GM21515 (cell line): ENCODE data around the gene ZNF883.

ENCODE experiments used
- ATAC-seq: cut with Tn5 transposase; IDR thresholded peaks from one replicate; pipeline ENCODE4 v1.9.1; 2021; ENCODE audit not compliant: unreplicated experiment

ZNF883 gene

GRCh38 chr9:112921549-112921948 is 90.4 kb downstream of the ZNF883 start:
- no peak for ATAC-seq

GRCh38 chr9:112917987-112918362 is 94.0 kb downstream of the ZNF883 start:
- no peak for ATAC-seq

GRCh38 chr9:112917047-112917986 is 94.7 kb downstream of the ZNF883 start:
- ATAC-seq: no peak

GRCh38 chr9:112914524-112914923 is 97.5 kb downstream of the ZNF883 start:
- no peak for ATAC-seq

GRCh38 chr9:112913326-112913725 is 98.7 kb downstream of the ZNF883 start:
- no peak for ATAC-seq

- no peak for ATAC-seq
Measured at GRCh38 chr9:112912636-112913035, 99.4 kb downstream of the ZNF883 start.

- ATAC-seq: no peak
Measured at GRCh38 chr9:112911736-112912135, 100.3 kb downstream of the ZNF883 start.
